ENCODE measurements around the gene CDH23. TPM values are rescaled to one million over a fixed set of nuclear protein-coding genes. Genes with fewer than 3 reads are reported as not detected.

The CDH23 gene
- total and polyA plus RNA-seq, 9 of the 15 experiments (the other 6 are each of a cell fraction or from before 2014, with no cell fraction given): 0.18 to 1.2 (median 0.47) TPM

- no peak for FAIRE-seq
- no peak overlapping the region for H3K4me2 ChIP-seq (ENCODE audit: insufficient read depth, low read length)
- TF ChIP-seq PATZ1 (CRISPR knock-in tag; IDR thresholded peaks at IDR 0.05; ENCODE audit: borderline replicate concordance) (no peak), ESRRA (IDR thresholded peaks at IDR 0.05; ENCODE audit: borderline replicate concordance, low read depth) (peak; percentile 59), ZNF444 (CRISPR knock-in tag; IDR thresholded peaks at IDR 0.05) (no peak), NR2C1 (IDR thresholded peaks at IDR 0.05) (no peak), NR2C1 (tag; IDR thresholded peaks at IDR 0.05) (peak; percentile 27; the same call in 1 of the 2 replicates), RAD21 (CRISPR knock-in tag; conservative IDR thresholded peaks at IDR 0.05 in 1 of 2, IDR thresholded peaks at IDR 0.05 in 1 of 2) (peak in 1 of 2 experiments; percentile 13; a peak in 1 of 4 replicates)
- WGBS (ENCODE audit: insufficient coverage, low coverage, missing lambda C conversion rate): 69% methylated on average over 12 of the region's 14 CpGs
- H4K20me1 ChIP-seq (replicated peaks; ENCODE audit: control insufficient read depth, insufficient read depth, low read length): no peaks in the 10 kb centered on the region
- in situ Hi-C loops (cut with MboI) (no loop called here), intact Hi-C loops (cut with micrococcal nuclease) (no loop called here)
- no peak overlapping the region for H3K9ac ChIP-seq (ENCODE audit: insufficient read depth in 1 of 2, low read depth in 2 of 2, low read length in 2 of 2)
- H3K27me3 ChIP-seq (ENCODE audit: control insufficient read depth in 2 of 2, insufficient read depth in 2 of 2, low read length in 2 of 2): peaks cover 4 to 9% of the 10 kb centered on the region in 2 experiments; a peak in 2 of 5 replicates
- CTCF ChIA-PET (ENCODE audit: low intra/inter-chr PET ratio): no interaction called here
- H3K27ac ChIP-seq (ENCODE audit: extremely low read depth, low read depth, low read length): no peak overlapping the region
- H2AFZ ChIP-seq (ENCODE audit: low read depth, low read length): no peak overlapping the region
- H3K9me3 ChIP-seq (replicated peaks; ENCODE audit: control insufficient read depth, insufficient read depth, low read depth, low read length): no peaks in the 10 kb centered on the region
- no peak overlapping the region for H3K4me3 ChIP-seq
- ATAC-seq: no peak
- peaks cover 61 to 81% of the 10 kb centered on the region in 2 experiments for H3K4me1 ChIP-seq (replicated peaks in 1 of 2; ENCODE audit: control insufficient read depth in 2 of 2, insufficient read depth in 2 of 2, low read length in 2 of 2)
- no peaks in the 10 kb centered on the region for H3K36me3 ChIP-seq (ENCODE audit: control insufficient read depth, insufficient read depth, low read length)
- no peaks in the 10 kb centered on the region for H3K9me1 ChIP-seq (ENCODE audit: control insufficient read depth, insufficient read depth, low read length)
- POLR2A ChIA-PET: interaction anchor here (0.8 to 1.2 kb wide), 3 partner anchors 9 to 15 kb away, joined by 3 to 5 read pairs (median 3); no protein-coding TSS in a partner anchor
- BruUV-seq (replicated peaks): no TSS peak
- no peaks in the 10 kb centered on the region for H3K79me2 ChIP-seq (ENCODE audit: control insufficient read depth, insufficient read depth, low read length)
- no peak for DNase-seq (ENCODE audit: extremely low read depth in 1 of 4, low spot score in 3 of 4)
Observed at GRCh38 chr10:71751515-71752224, 354.9 kb downstream of the CDH23 start.
